ENCODE results near the gene UHRF1. TPM values are rescaled to one million over a fixed set of nuclear protein-coding genes. Genes with fewer than 3 reads are reported as not detected.

The UHRF1 gene
- total and polyA plus RNA-seq, 4 donors, result 0.06 to 57.4 (median 0.73) TPM

GRCh38 chr19:4986471-4986891 is 77.2 kb downstream of the UHRF1 start:
- Histone ChIP-seq H3K4me3 (ENCODE audit: low read depth in 1 of 3, low read length in 3 of 3) (no peak overlapping the region), H3K4me1 (ENCODE audit: control insufficient read depth in 4 of 4, insufficient read depth in 4 of 4, low read length in 3 of 4) (peaks cover 0 to 16% (median 8%) of the 10 kb centered on the region in 4 donors), H3K27ac (ENCODE audit: low read depth in 1 of 2, low read length in 2 of 2) (no peak overlapping the region), H3K9ac (ENCODE audit: low read depth in 1 of 2, low read length in 2 of 2) (no peak overlapping the region), H3K36me3 (ENCODE audit: control insufficient read depth in 4 of 4, insufficient read depth in 3 of 4, low read depth in 1 of 4, low read length in 3 of 4) (peaks cover 0 to 7% (median 0%) of the 10 kb centered on the region in 4 donors), H3K27me3 (ENCODE audit: control insufficient read depth in 4 of 4, insufficient read depth in 4 of 4, low read length in 3 of 4) (no peaks in the 10 kb centered on the region), H3K9me3 (ENCODE audit: control insufficient read depth in 4 of 4, low read length in 3 of 4) (no peaks in the 10 kb centered on the region)
- DNase-seq (ENCODE audit: low spot score), result no peak
- TF ChIP-seq CTCF (IDR thresholded peaks at IDR 0.05; ENCODE audit: low read depth, low read length, missing input control) (no peak), EGR1 (IDR thresholded peaks at IDR 0.05; ENCODE audit: low read depth in 2 of 2) (no peak), JUND (IDR thresholded peaks at IDR 0.05) (no peak), ATF3 (IDR thresholded peaks at IDR 0.05) (no peak), HNF4A (conservative IDR thresholded peaks at IDR 0.05) (no peak), ZBTB33 (IDR thresholded peaks at IDR 0.05) (no peak), FOXA2 (IDR thresholded peaks at IDR 0.05) (no peak)
- 93% methylated on average over 19 of the region's 19 CpGs for WGBS

GRCh38 chr19:4987256-4987655 is 78.0 kb downstream of the UHRF1 start:
- Histone ChIP-seq H3K27ac (ENCODE audit: low read depth in 1 of 2, low read length in 2 of 2) (no peak overlapping the region), H3K4me1 (ENCODE audit: control insufficient read depth in 4 of 4, insufficient read depth in 4 of 4, low read length in 3 of 4) (peaks cover 7 to 19% (median 12%) of the 10 kb centered on the region in 4 donors)

GRCh38 chr19:4987692-4988370 is 78.5 kb downstream of the UHRF1 start:
- Histone ChIP-seq H3K27me3 (ENCODE audit: control insufficient read depth in 4 of 4, insufficient read depth in 4 of 4, low read length in 3 of 4) (no peaks in the 10 kb centered on the region), H3K9me3 (ENCODE audit: control insufficient read depth in 4 of 4, low read length in 3 of 4) (no peaks in the 10 kb centered on the region), H3K4me3 (ENCODE audit: low read depth in 1 of 3, low read length in 3 of 3) (no peak overlapping the region), H3K9ac (ENCODE audit: low read depth in 1 of 2, low read length in 2 of 2) (no peak overlapping the region), H3K4me1 (ENCODE audit: control insufficient read depth in 4 of 4, insufficient read depth in 4 of 4, low read length in 3 of 4) (peaks cover 9 to 20% (median 13%) of the 10 kb centered on the region in 4 donors), H3K36me3 (ENCODE audit: control insufficient read depth in 4 of 4, insufficient read depth in 3 of 4, low read depth in 1 of 4, low read length in 3 of 4) (peaks cover 0 to 7% (median 0%) of the 10 kb centered on the region in 4 donors), H3K27ac (ENCODE audit: low read depth in 1 of 2, low read length in 2 of 2) (no peak overlapping the region)
- WGBS, result 88% methylated on average over 24 of the region's 24 CpGs
- DNase-seq (ENCODE audit: low spot score), result no peak
- TF ChIP-seq FOXA1 (IDR thresholded peaks at IDR 0.05), result no peak
- TF ChIP-seq HNF4A (conservative IDR thresholded peaks at IDR 0.05), result no peak
- no peak for TF ChIP-seq YY1 (IDR thresholded peaks at IDR 0.05)
- no peak for TF ChIP-seq RAD21 (IDR thresholded peaks at IDR 0.05)
- no peak for TF ChIP-seq SP1 (IDR thresholded peaks at IDR 0.05)
- TF ChIP-seq MAX (IDR thresholded peaks at IDR 0.05), result no peak

More at GRCh38 chr19:4987256-4987655, 78.0 kb downstream of the UHRF1 start:
- H3K27me3 ChIP-seq (ENCODE audit: control insufficient read depth in 4 of 4, insufficient read depth in 4 of 4, low read length in 3 of 4), result no peaks in the 10 kb centered on the region
- no peak overlapping the region for H3K9ac ChIP-seq (ENCODE audit: low read depth in 1 of 2, low read length in 2 of 2)
- no peak for TF ChIP-seq GABPA (IDR thresholded peaks at IDR 0.05 in 1 of 2, conservative IDR thresholded peaks at IDR 0.05 in 1 of 2)
- TF ChIP-seq ATF3 (IDR thresholded peaks at IDR 0.05), result no peak
- no peak for TF ChIP-seq SP1 (IDR thresholded peaks at IDR 0.05)
- TF ChIP-seq EGR1 (IDR thresholded peaks at IDR 0.05; ENCODE audit: low read depth in 2 of 2), result no peak
- TF ChIP-seq HNF4G (IDR thresholded peaks at IDR 0.05), result no peak
- no peak for TF ChIP-seq FOXA1 (IDR thresholded peaks at IDR 0.05)
- no peak for TF ChIP-seq JUND (IDR thresholded peaks at IDR 0.05)
- no peak for TF ChIP-seq YY1 (IDR thresholded peaks at IDR 0.05)
- peaks cover 0 to 7% (median 0%) of the 10 kb centered on the region in 4 donors for H3K36me3 ChIP-seq (ENCODE audit: control insufficient read depth in 4 of 4, insufficient read depth in 3 of 4, low read depth in 1 of 4, low read length in 3 of 4)
- no peak for DNase-seq (ENCODE audit: low spot score)
- WGBS, result 72% methylated on average over 11 of the region's 11 CpGs
- no peaks in the 10 kb centered on the region for H3K9me3 ChIP-seq (ENCODE audit: control insufficient read depth in 4 of 4, low read length in 3 of 4)
- H3K4me3 ChIP-seq (ENCODE audit: low read depth in 1 of 3, low read length in 3 of 3), result no peak overlapping the region
